Endothelial cell of umbilical vein (primary cell): ENCODE results near the gene TFRC. TPM values are rescaled to one million over a fixed set of nuclear protein-coding genes. Genes with fewer than 3 reads are reported as not detected.

Experiments used
- BruUV-seq: library from RNA; stranded (reverse); fragments of 400-500 nt; replicated peaks from 2 replicates; lab custom pipeline; 2021; lab: Mats Ljungman, UMichigan
- CTCF ChIA-PET: fragments of 300-600, 350-600 bp; sonication (Branson Sonifier 250); formaldehyde crosslinking; loops from one replicate; lab custom pipeline; 2021; ENCODE audit warnings: antibody characterized with exemption, inconsistent platforms; lab: Charles Lee
- POLR2A ChIA-PET: fragments of 300-600, 350-600 bp; sonication (Branson Sonifier 250); formaldehyde crosslinking; loops from one replicate; lab custom pipeline; 2021; ENCODE audit warnings: antibody characterized with exemption, inconsistent platforms; lab: Charles Lee
- DNase-seq: peaks from one replicate; pipeline ENCODE4 v3.0.0-alpha.2; 2011; ENCODE audit warnings: low read depth, low spot score
- FAIRE-seq: peaks from 2 replicates; lab custom pipeline; 2011; peaks lifted over from hg19 to GRCh38; lab: Jason Lieb, UNC
- H2AFZ ChIP-seq: 2 replicates; pipeline ENCODE4 v1.6.0; 2012; ENCODE audit warnings: low read depth, low read length, control low read depth, inconsistent platforms
- H3K27ac ChIP-seq: 2 replicates; pipeline ENCODE4 v1.5.1; 2011; ENCODE audit warnings: low read depth, mild to moderate bottlenecking, control low read depth, low read length, moderate library complexity; ENCODE audit not compliant: insufficient read depth
- H3K27me3 ChIP-seq, 2 experiments: 2 replicates each; pipeline versions ENCODE4 v1.6.0 to v1.6.1; 2011; ENCODE audit warnings: low read length in 2 of 2, mixed read lengths in 1 of 2; ENCODE audit not compliant: control insufficient read depth in 2 of 2, insufficient read depth in 2 of 2
- H3K36me3 ChIP-seq, 2 experiments: 2 replicates in 1 of 2; 3 replicates in 1 of 2; pipeline ENCODE4 v1.5.1; 2011; ENCODE audit warnings: low read length in 2 of 2, mild to moderate bottlenecking in 1 of 2, moderate library complexity in 1 of 2; ENCODE audit not compliant: control insufficient read depth in 2 of 2, insufficient read depth in 2 of 2; ENCODE audit errors: extremely low read depth in 1 of 2
- H3K4me1 ChIP-seq: 3 replicates; pipeline ENCODE4 v1.5.1; 2011; ENCODE audit warnings: mild to moderate bottlenecking, low read length; ENCODE audit not compliant: control insufficient read depth, insufficient read depth; ENCODE audit errors: extremely low read depth
- H3K4me2 ChIP-seq: 2 replicates; pipeline ENCODE4 v1.6.1; 2011; ENCODE audit warnings: low read length, control low read depth, mixed read lengths; ENCODE audit not compliant: insufficient read depth
- H3K4me3 ChIP-seq, 3 experiments: fragments of 200-600 bp in 1 of 3; sonication (generic), shearing (Covaris generic) in 1 of 3; replicated peaks in 1 of 3; 2 replicates each; pipeline ENCODE4 v1.5.1; 2011 to 2016; ENCODE audit warnings: control low read depth in 3 of 3, low read length in 3 of 3, mild to moderate bottlenecking in 2 of 3, inconsistent platforms in 1 of 3, low read depth in 1 of 3, moderate library complexity in 1 of 3; ENCODE audit not compliant: insufficient read depth in 1 of 3
- H3K79me2 ChIP-seq: 2 replicates; pipeline ENCODE4 v1.6.0; 2012; ENCODE audit warnings: low read length, inconsistent platforms; ENCODE audit not compliant: control insufficient read depth, insufficient read depth
- H3K9ac ChIP-seq: replicated peaks from 2 replicates; pipeline ENCODE3; 2011; ENCODE audit warnings: low read length, control low read depth; ENCODE audit not compliant: insufficient read depth; ENCODE audit errors: extremely low read depth
- H3K9me1 ChIP-seq: replicated peaks from 3 replicates; pipeline ENCODE4 v1.6.0; 2011; ENCODE audit warnings: mild to moderate bottlenecking, low read length; ENCODE audit not compliant: control insufficient read depth, insufficient read depth; ENCODE audit errors: extremely low read depth
- H3K9me3 ChIP-seq: replicated peaks from 2 replicates; pipeline ENCODE4 v1.5.1; 2012; ENCODE audit warnings: low read length, inconsistent platforms; ENCODE audit not compliant: control insufficient read depth, insufficient read depth
- H4K20me1 ChIP-seq: replicated peaks from 2 replicates; pipeline ENCODE3; 2011; ENCODE audit warnings: mild to moderate bottlenecking, low read length; ENCODE audit not compliant: control insufficient read depth, insufficient read depth; ENCODE audit errors: extremely low read depth
- EZH2 ChIP-seq: IDR thresholded peaks from 2 replicates; pipeline ENCODE4 v1.6.1; 2012; ENCODE audit warnings: borderline replicate concordance, low read depth, mild to moderate bottlenecking, moderate library complexity, low read length, inconsistent platforms; ENCODE audit not compliant: severe bottlenecking
- FOS ChIP-seq: IDR thresholded peaks from 2 replicates; pipeline ENCODE4 v1.6.1; 2011; ENCODE audit warnings: mild to moderate bottlenecking, low read length, moderate library complexity, borderline replicate concordance; ENCODE audit not compliant: insufficient read depth
- GATA2 ChIP-seq: IDR thresholded peaks from 2 replicates; pipeline ENCODE4 v1.7.0; 2011; ENCODE audit warnings: low read depth, mild to moderate bottlenecking, moderate library complexity, mixed read lengths, low read length; ENCODE audit not compliant: insufficient read length, insufficient read depth
- JUN ChIP-seq: IDR thresholded peaks from 2 replicates; pipeline ENCODE4 v1.6.1; 2011; ENCODE audit warnings: borderline replicate concordance, low read depth; ENCODE audit not compliant: insufficient read length, insufficient read depth
- MYC ChIP-seq: IDR thresholded peaks from one replicate; pipeline ENCODE4 v1.6.1; 2011; ENCODE audit warnings: mild to moderate bottlenecking, low read depth, low read length
- POLR2A ChIP-seq: IDR thresholded peaks from 2 replicates; pipeline ENCODE4 v1.6.1; 2012; ENCODE audit warnings: low read depth, mild to moderate bottlenecking, control low read depth, low read length
- POLR2AphosphoS5 ChIP-seq: IDR thresholded peaks from 2 replicates; pipeline ENCODE4 v1.6.1; 2012; ENCODE audit warnings: low read depth, mild to moderate bottlenecking, control low read depth, low read length, moderate library complexity; ENCODE audit not compliant: insufficient read depth
- dilution Hi-C: fragments of 300-500 bp; cut with MboI; formaldehyde crosslinking; loops from one replicate; pipeline ENCODE4 v1.15.0; 2019; ENCODE audit warnings: low sequenced_read_pairs; ENCODE audit not compliant: extremely low pct_ligation_motif_present
- intact Hi-C: fragments of 100-400 bp; cut with micrococcal nuclease; formaldehyde crosslinking; loops from one replicate; pipeline ENCODE4 v1.10.0; 2022
- polyA plus RNA-seq, 4 experiments: library from polyadenylated mRNA; depleted of rRNA in 3 of 4; stranded (reverse) in 3 of 4; unstranded in 1 of 4; fragments of >200 nt; gene quantifications; 2 replicates each; pipeline versions ENCODE4 v1.2.1 to v1.2.3, GENCODE V29; 2011 to 2012; ENCODE audit warnings: missing spikeins in 1 of 4
- total RNA-seq: library from RNA; stranded (reverse); gene quantifications from 2 replicates; pipeline ENCODE4 v1.2.3, GENCODE V29; 2021
- TF ChIP-seq, protein P1 (sequence below), 2 donors: IDR thresholded peaks; 1 replicate in 1 of 2; 2 replicates in 1 of 2; pipeline ENCODE4 v1.5.1; 2011; ENCODE audit warnings: low read length in 2 of 2, mild to moderate bottlenecking in 2 of 2, moderate library complexity in 2 of 2, control low read depth in 1 of 2, inconsistent platforms in 1 of 2, low read depth in 1 of 2; ENCODE audit not compliant: insufficient read depth in 1 of 2; ENCODE audit errors: extremely low read depth in 1 of 2
- TF ChIP-seq, protein P2 (sequence below): IDR thresholded peaks from 2 replicates; pipeline ENCODE4 v1.6.1; 2011; ENCODE audit not compliant: insufficient read depth, insufficient read length

Gene TFRC
- total and polyA plus RNA-seq, 2 donors (not counting 3 experiments of a cell fraction or from before 2014, with no cell fraction given), result 14.1 to 69.6 TPM

DNA sequence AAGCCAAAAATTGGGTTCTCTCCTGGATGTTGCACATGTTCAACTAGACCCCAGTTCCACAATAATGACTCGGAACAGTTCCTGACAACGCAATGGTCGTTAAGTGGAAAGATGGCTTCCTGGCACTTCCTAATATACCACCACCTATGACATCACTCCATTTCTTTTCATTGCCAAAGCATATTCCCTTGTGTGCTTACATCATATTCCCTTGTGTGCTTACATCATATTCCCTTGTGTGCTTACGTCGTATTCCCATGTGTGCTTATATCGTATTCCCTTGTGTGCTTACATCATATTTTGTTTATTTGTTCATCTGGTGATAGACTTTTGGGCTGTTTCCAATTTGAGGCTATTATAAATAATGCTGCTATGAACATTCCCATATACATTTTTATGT, 39.2 kb downstream of the TFRC start:
- POLR2A ChIA-PET, result no interaction called here
- Histone ChIP-seq H3K4me2 (no peak overlapping the region), H3K36me3 (no peaks in the 10 kb centered on the region), H3K9me3 (no peaks in the 10 kb centered on the region), H3K4me3 (no peak overlapping the region), H3K9ac (no peak overlapping the region), H3K4me1 (no peaks in the 10 kb centered on the region), H4K20me1 (no peaks in the 10 kb centered on the region), H2AFZ (no peak overlapping the region), H3K9me1 (no peaks in the 10 kb centered on the region), H3K79me2 (no peaks in the 10 kb centered on the region), H3K27ac (no peak overlapping the region), H3K27me3 (no peaks in the 10 kb centered on the region)
- intact Hi-C loops (no loop called here), dilution Hi-C loops (no loop called here)
- no TSS peak for BruUV-seq
- FAIRE-seq, result no peak
- TF ChIP-seq POLR2A, result no peak
- TF ChIP-seq GATA2, result no peak
- no peak for TF ChIP-seq POLR2AphosphoS5
- no peak for TF ChIP-seq MYC
- no peak for TF ChIP-seq JUN
- CTCF ChIA-PET, result no interaction called here
- DNase-seq, result no peak

DNA sequence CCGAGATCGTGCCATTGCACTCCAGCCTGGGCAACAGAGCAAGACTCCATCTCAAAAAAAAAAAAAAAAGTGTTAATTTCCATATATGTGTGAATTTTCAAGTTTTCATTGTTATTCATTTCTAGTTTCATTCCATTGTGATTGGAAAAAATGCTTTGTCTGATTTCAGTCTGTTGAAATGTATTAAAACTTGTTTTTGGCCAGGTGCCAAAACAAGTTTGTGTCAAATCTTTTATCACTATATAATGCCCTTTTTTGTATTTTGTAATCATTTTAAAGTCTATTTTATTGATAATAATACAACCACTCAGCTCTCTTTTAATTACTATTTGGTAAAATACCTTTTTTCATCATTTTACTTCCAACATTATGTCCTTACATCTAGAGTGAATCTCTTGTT, 42.5 kb downstream of the TFRC start:
- no peaks in the 10 kb centered on the region for H3K79me2 ChIP-seq
- H3K36me3 ChIP-seq, result no peaks in the 10 kb centered on the region
- ChIA-PET POLR2A (no interaction called here), CTCF (interaction anchor here (0.8 to 1.7 kb wide), 4 partner anchors 14 to 566 kb away, joined by 3 to 5 read pairs (median 4); no protein-coding TSS in a partner anchor)
- no TSS peak for BruUV-seq
- no peaks in the 10 kb centered on the region for H3K9me3 ChIP-seq
- DNase-seq (no peak), FAIRE-seq (no peak)
- TF ChIP-seq EZH2, result no peak
- TF ChIP-seq, protein P1, sequence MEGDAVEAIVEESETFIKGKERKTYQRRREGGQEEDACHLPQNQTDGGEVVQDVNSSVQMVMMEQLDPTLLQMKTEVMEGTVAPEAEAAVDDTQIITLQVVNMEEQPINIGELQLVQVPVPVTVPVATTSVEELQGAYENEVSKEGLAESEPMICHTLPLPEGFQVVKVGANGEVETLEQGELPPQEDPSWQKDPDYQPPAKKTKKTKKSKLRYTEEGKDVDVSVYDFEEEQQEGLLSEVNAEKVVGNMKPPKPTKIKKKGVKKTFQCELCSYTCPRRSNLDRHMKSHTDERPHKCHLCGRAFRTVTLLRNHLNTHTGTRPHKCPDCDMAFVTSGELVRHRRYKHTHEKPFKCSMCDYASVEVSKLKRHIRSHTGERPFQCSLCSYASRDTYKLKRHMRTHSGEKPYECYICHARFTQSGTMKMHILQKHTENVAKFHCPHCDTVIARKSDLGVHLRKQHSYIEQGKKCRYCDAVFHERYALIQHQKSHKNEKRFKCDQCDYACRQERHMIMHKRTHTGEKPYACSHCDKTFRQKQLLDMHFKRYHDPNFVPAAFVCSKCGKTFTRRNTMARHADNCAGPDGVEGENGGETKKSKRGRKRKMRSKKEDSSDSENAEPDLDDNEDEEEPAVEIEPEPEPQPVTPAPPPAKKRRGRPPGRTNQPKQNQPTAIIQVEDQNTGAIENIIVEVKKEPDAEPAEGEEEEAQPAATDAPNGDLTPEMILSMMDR (IDR thresholded peaks at IDR 0.05; ENCODE audit: extremely low read depth in 1 of 2, insufficient read depth in 1 of 2, low read depth in 1 of 2, low read length in 2 of 2), result no peak
- TF ChIP-seq, protein P2, sequence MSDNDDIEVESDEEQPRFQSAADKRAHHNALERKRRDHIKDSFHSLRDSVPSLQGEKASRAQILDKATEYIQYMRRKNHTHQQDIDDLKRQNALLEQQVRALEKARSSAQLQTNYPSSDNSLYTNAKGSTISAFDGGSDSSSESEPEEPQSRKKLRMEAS, result no peak
- TF ChIP-seq MYC, result no peak
- TF ChIP-seq JUN, result no peak
- no peak for TF ChIP-seq GATA2
- TF ChIP-seq FOS, result no peak
- TF ChIP-seq POLR2AphosphoS5, result no peak
- no peak for TF ChIP-seq POLR2A
- H3K9ac ChIP-seq, result no peak overlapping the region
- no peaks in the 10 kb centered on the region for H3K27me3 ChIP-seq
- dilution Hi-C loops (no loop called here), intact Hi-C loops (no loop called here)
- no peaks in the 10 kb centered on the region for H4K20me1 ChIP-seq
- no peaks in the 10 kb centered on the region for H3K4me1 ChIP-seq
- no peak overlapping the region for H3K27ac ChIP-seq
- H3K4me2 ChIP-seq, result no peak overlapping the region
- H2AFZ ChIP-seq, result no peak overlapping the region
- H3K9me1 ChIP-seq, result no peaks in the 10 kb centered on the region
- no peak overlapping the region for H3K4me3 ChIP-seq
